GM21447 (cell line): ENCODE results near the gene SERHL2.
A peak's percentile ranks its signal among the peaks of the same experiment; 100 is the strongest.
"Not testable (repeated sequence)": the region's sequence is repeated elsewhere in the genome, so short reads cannot be mapped to it uniquely, and the experiment has no call there.

Source experiments
- ATAC-seq: cut with Tn5 transposase; IDR thresholded peaks from one replicate; pipeline ENCODE4 v1.9.1; 2021; ENCODE audit not compliant: unreplicated experiment

The SERHL2 gene

DNA sequence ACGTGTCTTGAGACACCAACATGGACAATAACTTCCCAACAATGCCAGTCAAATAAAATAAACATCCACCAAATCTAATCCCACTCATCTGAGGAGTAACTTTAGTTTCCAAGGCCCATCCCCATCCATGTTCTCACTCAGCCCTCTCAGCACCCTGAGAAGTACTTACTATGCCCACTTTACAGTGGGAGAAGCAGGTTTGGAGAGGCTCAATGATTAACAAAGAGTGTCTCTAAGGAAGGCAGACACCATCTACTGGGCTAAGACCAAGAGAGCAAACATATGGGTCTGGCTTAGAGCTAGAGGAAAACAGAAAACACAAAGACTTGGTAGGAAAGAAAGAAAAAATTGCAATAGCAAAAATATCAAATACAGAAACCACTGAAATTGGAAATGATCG, 49.7 kb downstream of the SERHL2 start:
- no peak for ATAC-seq

DNA sequence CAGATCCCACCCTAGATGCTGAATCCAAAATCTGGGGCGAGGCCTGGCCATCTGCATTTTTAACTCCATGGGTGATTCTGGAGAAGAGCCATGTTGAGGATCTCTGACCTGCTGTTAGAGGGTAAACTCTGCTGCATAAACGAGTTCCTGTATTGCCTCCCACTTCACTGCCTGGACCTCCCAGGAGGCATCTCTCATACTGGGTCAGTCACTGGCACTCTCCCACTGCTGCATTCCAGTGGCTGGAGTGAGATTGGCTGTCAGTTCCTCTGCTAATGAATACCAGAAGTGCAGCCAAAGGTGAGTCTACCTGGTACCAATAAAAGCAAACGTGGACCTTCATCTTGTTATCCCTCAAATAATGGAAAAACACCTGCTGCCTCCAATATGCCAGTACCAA, 50.6 kb downstream of the SERHL2 start:
- ATAC-seq = no peak

DNA sequence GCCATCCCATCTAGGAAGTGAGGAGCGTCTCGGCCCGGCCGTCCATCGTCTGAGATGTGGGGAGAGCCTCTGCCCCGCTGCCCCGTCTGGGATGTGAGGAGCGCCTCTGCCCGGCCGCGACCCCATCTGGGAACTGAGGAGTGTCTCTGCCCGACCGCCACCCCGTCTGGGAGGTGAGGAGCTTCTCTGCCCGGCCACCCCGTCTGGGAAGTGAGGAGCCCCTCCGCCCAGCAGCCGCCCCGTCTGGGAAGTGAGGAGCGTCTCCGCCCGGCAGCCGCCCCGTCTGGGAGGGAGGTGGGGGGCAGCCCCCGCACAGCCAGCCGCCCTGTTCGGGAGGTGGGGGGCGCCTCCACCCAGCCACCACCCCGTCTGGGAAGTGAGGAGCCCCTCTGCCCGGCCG, 53.9 kb downstream of the SERHL2 start:
- ATAC-seq = not testable (repeated sequence)

DNA sequence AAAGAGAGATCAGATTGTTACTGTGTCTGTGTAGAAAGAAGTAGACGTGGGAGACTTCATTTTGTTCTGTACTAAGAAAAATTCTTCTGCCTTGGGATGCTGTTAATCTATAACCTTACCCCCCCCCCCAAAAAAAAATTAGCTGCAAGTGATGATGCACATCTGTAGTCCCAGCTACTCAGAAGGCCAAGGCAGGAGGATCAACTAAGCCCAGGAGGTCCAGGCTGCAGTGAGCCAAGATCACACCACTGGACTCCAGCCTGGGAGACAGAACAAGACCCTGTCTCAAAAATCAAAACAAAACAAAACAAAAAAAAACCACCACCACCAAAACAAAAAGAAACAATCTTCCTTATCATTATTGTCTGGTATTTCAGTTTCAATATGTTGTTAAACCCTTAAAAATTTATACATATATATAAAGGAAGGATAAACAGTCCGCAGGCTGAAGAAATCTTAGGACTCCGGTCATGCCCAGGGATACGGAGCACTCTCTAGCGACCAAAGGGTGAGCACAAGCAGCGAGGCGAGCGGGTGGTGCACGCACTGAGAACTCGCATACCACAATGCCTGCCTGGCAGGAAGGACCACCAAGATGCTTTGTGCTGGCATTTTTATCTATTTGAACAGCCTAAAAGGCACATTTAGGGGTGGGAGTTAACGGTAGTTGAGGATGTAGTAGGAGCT, 54.5 kb downstream of the SERHL2 start:
- ATAC-seq = no peak

DNA sequence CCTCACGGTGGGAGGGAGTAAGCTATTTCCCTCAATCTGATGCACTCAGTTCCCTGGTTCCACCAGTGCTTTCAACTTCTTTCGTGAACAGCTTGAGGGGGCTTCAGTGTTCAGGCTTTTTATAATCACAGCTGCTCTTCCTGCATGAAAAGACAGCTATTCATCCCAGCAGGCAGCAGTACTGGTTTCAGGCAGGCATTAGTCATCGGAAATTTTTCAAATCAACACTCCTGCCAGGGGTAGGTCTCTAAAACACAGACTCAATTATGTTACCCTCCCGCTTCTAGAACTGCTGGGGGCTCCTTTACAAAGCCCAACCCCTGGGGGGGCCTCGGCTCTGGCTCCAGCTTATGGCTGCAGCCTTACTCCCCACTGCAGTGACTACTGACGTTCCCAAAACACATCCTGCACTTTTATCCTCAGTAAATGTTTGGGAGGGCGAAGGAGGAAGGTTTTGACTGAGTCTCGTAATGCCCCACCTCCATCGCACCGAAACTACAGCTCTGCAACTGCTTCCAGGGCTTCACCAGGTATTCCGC, 55.1 kb downstream of the SERHL2 start:
- no peak for ATAC-seq

DNA sequence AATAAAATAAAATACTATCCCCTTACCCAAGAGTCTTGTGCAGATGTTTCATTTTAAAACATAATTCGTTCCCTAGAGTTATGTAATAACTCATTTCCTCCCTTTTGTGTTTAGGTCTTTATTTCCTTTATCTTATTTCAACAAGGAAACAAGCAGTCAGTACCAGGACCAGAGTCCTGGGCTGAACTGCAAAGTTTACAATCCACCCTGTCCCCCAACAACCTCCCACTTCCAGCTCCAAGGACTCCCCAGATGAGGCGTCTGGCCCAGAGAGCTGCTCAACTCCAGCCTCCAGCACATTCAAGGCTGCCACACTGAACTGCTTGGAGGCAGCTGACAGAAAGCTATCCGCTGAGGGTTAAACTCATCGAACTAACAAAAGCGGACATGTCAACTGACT, 56.4 kb downstream of the SERHL2 start:
- ATAC-seq = no peak

DNA sequence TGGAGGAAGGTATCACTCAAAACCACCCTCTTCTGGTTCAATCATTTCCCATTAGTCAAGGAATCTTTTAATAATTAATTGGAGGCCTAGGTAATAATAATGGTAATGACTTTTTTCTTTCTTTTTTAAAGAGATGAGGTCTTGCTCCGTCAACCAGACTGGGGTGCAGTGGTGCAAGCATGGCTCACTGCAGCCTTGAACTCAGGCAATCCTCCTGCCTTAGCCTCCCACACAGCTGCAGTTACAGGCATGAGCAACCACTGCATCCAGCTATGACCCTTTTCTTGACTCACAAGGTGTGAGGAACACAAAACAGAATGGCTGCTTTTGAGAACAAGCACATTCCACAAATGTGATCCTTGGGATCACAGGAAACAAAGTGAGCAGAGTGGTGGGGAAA, 57.3 kb downstream of the SERHL2 start:
- ATAC-seq = no peak

DNA sequence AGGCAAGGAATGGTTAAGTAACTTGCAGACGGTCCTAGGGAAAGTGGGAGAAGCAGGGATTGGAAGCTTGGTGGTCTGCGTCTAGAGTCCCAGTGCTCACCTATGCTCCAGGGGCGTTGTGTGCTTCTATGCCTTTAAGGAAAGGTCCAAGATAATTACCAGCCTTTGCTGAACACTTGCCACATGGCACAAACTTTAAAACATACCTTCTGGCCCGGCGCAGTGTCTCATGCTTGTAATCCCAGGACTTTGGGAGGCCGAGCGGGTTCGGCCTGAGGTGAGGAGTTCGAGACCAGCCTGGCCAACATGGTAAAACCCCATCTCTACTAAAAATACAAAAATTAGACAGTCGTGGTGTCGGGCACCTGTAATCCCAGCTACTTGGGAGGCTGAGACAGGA, 58.6 kb downstream of the SERHL2 start:
- no peak for ATAC-seq

DNA sequence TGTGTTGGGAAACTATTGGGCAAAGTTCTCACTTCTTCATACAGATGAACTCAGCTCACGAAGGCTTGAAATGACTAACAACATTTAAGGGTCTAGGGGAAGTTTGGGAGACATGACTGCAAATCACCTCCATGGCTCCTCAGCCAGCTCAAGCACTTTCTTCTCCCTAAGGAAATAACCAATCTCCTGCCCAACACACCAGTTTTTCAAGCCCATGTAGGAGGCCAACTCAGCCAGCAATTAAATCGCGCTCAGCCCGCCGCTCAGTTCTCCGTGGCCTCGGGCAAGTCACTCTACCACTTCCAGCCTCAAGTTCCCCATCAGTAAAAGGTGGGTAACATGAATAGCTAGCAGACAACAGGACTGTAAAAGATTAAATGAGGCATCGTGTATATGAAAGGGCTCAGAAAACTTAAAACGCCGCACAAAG, 60.1 kb downstream of the SERHL2 start:
- ATAC-seq = no peak

DNA sequence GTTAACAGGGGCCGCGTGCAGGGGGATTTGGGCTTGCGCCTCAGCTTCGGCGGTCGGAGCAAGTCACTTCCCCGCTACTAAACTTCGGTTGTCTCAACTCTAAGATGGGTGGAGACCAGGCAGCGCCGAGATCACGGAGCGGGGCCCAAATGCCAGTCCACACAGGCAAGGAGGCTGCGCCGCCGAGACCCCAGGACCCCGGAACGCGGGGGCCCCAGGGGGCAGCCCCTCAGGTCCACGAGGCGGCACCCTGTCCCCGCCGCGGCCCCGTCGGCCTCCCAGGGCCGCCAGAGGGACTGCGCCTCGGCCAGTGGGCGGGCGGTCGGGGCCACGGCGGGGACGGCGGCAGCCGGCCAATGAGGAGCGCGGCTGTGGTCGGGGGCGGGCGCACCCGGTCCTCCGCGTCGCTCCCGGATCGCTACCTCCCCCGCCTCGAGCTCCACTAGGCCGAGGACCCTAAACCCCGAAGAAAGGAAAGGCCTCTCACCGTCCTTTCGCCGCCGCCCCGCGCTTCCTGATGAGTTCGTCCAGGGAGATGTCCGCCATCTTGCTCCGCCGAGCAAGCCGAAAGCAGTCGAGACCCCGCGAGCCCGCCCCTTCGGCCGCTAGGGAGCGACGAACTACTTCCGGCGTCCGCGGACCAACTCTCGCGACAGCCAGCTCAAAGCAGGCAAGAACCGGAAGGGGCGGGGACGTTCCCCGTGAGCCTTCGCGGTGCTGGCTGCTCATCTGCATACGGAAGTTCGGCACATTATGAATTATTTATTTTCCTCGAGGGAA, 60.7 kb downstream of the SERHL2 start, which contains the start of gene POLDIP3:
TSS of gene POLDIP3 (minus strand) at position 572 of the 780 bp plus-strand sequence. CDS start at position 546, 26 bp downstream.
- ATAC-seq = peak; percentile 55

DNA sequence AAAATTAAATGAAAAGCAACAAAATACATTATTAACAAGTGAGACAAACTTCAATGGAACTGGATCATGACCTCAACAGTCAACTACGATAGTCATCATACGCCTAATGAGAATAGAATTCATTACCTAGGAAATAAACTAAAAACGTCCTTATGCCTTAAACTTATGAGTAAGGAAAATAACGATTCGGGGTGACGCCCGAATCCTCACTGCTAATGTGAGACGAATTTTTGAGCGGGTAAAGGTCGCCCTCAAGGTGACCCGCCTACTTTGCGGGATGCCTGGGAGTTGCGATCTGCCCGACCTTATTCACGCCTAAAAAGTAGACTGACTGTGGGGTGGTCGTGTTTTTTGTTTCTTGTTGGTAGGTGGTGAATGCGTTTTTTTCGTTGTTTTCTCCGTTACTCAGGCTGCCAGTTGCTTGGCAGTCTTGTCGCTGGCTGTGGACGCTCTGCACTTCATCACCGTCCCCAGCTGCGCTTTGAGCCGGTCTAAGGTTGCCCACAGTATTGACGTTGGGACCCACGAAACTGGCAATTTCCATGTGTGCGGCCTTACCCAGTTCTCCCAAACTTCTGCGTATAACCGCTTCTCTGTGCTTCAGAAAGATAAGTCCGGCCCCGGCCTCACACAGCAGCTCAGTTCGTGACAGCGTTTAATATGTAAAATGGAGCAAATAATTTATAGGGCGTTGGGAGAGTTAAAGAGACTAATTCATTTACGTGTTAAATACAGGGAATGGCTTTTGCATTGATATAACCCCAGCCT, 61.5 kb downstream of the SERHL2 start:
- peak; percentile 52 for ATAC-seq

DNA sequence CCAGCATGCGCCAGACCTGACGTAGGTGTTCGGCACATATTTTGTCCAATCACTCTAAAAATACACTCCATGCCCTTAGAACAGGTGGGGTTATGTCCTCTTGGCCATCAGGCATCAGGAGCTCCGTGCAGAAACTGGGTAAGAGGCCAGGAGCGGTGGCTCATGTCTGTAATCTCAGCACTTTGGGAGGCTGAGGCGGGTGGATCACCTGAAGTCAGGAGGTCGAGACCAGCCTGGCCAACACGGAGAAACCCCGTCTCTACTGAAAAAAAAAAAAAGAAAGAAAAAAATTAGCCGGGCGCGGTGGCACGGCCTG, 62.1 kb downstream of the SERHL2 start:
- not testable (repeated sequence) for ATAC-seq

DNA sequence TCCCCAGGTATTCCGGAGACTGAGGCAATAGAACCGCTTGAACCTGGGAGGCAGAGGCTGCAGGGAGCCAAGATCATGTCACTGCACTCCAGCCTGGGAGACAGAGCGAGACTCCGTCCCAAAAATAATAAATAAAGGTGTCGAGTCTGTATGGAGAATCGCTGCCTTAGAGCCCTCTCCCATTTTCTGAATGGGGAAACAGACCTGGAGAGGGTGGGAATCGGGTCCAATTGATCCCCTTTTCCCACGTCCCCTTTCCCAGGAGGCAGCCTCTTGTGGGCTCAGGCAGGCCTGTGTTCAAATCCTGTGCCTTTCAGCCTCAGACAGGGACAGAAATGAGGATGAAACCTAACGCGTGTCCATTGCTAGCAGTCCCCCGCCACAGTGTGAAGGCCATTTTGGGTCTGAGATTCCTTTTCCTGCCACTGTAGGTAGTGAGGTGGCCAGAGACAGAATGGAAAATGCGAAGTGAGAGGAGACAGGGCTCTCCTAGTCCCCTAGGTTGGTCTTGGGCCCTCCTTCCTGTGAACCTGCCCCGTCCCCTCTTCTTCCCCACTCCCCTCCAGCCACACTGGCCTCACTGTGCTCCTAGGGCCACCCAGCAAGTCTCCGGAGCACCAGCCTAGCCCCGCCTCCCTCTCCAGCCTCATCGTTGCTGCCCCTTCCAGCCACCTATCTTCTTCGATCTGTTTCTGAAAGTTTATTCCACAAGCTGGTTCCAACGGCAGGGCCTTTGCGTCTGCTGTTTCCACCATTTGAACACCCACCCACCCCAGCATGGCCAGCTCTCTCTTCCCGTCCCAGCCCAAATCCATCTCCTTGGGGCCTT, 63.6 kb downstream of the SERHL2 start:
- ATAC-seq = no peak

DNA sequence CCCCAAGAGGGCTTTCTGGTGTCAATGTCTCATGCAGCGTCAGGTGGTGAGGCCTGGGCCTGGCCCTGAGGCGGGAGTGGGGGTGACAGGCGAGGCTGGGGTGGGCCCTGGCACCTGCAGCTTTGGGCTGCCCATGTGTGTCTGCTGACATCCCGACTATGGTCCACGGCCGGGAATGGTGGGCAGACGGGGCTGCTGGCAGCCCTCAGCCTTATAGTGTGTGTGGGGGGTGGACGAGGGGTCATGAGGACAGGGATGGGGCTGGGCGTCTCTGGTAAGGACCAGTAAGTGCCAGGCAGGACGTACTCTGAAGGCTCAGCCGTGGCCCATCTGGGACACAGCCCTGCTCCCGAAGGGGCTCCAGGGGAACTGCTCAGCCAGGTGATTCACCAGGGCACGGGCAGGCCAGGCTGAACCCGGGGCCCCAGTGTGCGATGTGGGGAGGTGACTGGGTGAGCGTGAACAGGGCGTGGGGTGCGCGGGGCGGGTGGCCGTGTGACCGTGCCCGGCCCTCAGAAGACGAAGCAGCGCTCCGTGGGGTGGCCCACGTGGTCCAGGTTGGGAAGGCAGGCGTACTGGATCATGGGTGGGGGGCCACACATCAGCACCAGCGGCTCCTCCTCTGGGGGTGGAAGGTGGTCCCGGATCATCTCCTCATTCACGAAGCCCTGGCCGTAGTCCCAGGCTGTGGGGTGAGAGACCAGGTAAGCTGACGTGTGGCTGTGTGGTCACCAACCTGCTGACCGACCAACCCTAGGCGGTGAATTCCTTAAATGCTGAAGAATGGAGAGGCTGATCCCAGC, 65.7 kb downstream of the SERHL2 start:
- no peak for ATAC-seq

DNA sequence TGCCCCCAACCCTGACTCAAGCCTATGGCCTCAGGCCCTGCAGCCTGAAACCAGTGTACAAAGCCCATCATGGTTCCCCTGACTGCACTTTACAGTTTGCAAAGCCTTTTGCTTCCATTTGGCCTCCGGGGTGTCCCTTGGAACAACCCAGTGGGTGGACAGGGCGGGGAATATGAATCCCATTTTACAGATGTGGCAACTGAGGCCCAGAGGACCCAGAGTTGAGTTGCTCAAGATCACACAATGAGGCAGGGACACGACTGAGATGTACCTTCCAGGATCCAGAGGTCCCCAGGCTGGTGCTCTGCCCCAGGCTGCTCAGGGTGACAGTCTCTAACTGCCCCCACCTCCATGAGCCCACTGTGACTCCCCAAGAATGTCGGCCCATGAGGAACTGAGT, 66.3 kb downstream of the SERHL2 start:
- ATAC-seq = no peak

DNA sequence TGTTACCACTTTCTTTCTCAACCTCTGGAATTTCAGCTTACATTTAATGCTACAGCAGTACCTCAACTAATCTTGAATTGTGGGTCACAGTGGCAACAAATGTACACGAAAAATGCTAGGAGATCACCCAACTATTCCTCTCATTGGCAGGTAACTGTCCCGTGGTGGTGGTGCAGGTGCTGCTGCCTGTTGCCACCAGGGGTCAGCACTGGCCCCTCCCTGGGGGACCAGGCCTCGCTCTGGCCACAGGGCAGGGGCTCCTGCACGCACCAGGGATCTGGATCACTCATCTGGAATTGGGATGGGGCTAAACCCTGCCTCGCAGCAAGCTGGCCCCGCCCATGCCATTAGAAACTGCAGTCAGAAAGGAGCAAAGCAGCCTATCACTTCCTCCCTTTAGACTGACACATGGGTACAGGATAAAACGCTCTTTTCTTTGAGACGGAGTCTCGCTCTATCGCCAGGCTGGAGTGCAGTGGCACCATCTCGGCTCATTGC, 67.8 kb downstream of the SERHL2 start:
- ATAC-seq = no peak

DNA sequence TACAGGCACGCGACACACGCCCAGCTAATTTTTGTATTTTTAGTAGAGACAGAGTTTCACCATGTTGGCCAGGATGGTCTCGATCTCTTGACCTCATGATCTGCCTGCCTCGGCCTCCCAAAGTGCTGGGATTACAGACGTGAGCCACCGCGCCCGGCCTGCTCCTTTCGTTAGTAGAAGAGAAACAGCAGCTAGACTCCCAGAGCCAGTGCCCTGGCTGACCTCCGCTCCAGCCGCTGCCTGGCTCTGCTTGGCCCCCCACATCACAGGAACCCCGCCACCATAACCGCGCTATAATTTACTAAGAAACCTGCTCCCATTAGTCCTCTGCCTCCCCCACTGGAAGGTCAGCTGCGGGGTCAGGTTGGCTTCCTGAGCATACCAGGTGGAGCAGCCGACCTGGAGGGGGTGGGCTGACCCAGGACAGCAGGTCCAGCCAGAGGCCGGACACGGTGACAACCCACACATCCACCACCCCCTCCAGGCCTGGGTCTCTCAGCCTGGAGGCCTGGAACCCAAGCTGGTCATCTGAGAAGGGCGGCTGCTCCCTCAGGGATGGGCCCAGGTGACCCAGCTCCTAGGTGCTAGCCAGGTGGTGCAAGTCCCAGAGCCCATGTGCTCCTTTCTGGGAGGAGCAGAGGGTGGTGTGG, 68.4 kb downstream of the SERHL2 start:
- ATAC-seq = no peak

DNA sequence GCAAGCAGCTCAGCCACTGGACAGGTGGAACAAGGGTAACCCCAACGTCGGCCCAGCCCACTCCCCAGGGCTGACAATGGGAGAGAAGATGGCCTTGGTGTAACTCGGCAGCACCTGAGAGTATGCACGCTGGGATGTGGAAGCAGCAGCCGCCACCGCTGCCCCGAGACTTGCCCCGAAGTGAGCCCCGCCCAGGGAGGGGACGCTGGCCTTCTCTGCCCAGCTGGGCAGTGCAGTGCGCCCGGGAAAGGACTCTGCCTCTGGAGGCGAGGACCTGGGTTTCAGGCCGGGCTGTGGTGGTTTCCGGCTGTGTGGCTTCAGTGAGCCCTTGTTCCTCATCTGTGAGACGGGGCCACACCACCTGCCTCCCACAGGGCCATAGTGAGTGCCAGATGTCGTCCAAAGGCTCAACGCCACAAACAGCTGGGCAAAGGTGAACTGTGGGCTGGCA, 69.6 kb downstream of the SERHL2 start:
- ATAC-seq = no peak
